ENCODE results near the gene PTPRF. TPM values are rescaled to one million over a fixed set of nuclear protein-coding genes. Genes with fewer than 3 reads are reported as not detected.

The PTPRF gene
- total RNA-seq, 3 donors from 2014 or later (not counting 1 experiment from before 2014, with no cell fraction given), result 0.12 to 1.9 TPM; not detected in 1

DNA sequence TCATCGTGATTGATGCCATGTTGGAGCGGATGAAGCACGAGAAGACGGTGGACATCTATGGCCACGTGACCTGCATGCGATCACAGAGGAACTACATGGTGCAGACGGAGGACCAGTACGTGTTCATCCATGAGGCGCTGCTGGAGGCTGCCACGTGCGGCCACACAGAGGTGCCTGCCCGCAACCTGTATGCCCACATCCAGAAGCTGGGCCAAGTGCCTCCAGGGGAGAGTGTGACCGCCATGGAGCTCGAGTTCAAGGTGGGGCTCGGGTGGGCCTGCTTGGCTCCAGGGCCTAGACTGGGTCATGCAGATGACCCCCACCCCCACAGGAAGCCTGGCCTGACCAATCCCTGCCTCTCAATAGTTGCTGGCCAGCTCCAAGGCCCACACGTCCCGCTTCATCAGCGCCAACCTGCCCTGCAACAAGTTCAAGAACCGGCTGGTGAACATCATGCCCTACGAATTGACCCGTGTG is 88.7 kb downstream of the PTPRF start:
- H3K4me1 ChIP-seq (ENCODE audit: control insufficient read depth, insufficient read depth, low read length), result no peaks in the 10 kb centered on the region
- 94% methylated on average over 21 of the region's 21 CpGs for WGBS (ENCODE audit: insufficient coverage)
- H3K9me3 ChIP-seq (ENCODE audit: control insufficient read depth, insufficient read depth, low read length), result no peaks in the 10 kb centered on the region
- DNase-seq, result no peak
- H3K4me3 ChIP-seq (ENCODE audit: low read length), result no peak overlapping the region
- no peak overlapping the region for H3K27ac ChIP-seq (ENCODE audit: low read length)
- Mint-ChIP-seq H3K36me3 (no peaks in the 10 kb centered on the region), H3K4me1 (no peaks in the 10 kb centered on the region), H3K4me3 (no peak overlapping the region), H3K9me3 (no peaks in the 10 kb centered on the region), H3K27me3 (ENCODE audit: low read depth in 2 of 2) (no peaks in the 10 kb centered on the region), H3K27ac (no peak overlapping the region)
- no peaks in the 10 kb centered on the region for H3K27me3 ChIP-seq (ENCODE audit: control insufficient read depth, insufficient read depth, low read length)
- ATAC-seq, result no peak
- no peaks in the 10 kb centered on the region for H3K36me3 ChIP-seq (ENCODE audit: control insufficient read depth, insufficient read depth, low read length)
- intact Hi-C loops (cut with micrococcal nuclease), result no loop called here
- no peak for TF ChIP-seq CTCF (IDR thresholded peaks at IDR 0.05)

GRCh38 chr1:43619996-43620920 is 89.6 kb downstream of the PTPRF start:
- no peak for TF ChIP-seq CTCF (IDR thresholded peaks at IDR 0.05)
- H3K4me3 Mint-ChIP-seq, result no peak overlapping the region
- Histone ChIP-seq H3K9me3 (ENCODE audit: control insufficient read depth, insufficient read depth, low read length) (no peaks in the 10 kb centered on the region), H3K4me1 (ENCODE audit: control insufficient read depth, insufficient read depth, low read length) (no peaks in the 10 kb centered on the region), H3K27ac (ENCODE audit: low read length) (no peak overlapping the region), H3K27me3 (ENCODE audit: control insufficient read depth, insufficient read depth, low read length) (no peaks in the 10 kb centered on the region), H3K36me3 (ENCODE audit: control insufficient read depth, insufficient read depth, low read length) (no peaks in the 10 kb centered on the region), H3K4me3 (ENCODE audit: low read length) (no peak overlapping the region)
- ATAC-seq (no peak), DNase-seq (no peak)
- no peaks in the 10 kb centered on the region for H3K27me3 Mint-ChIP-seq (ENCODE audit: low read depth in 2 of 2)
- intact Hi-C loops (cut with micrococcal nuclease), result no loop called here
- H3K36me3 Mint-ChIP-seq, result no peaks in the 10 kb centered on the region
- WGBS (ENCODE audit: insufficient coverage), result 93% methylated on average over 22 of the region's 22 CpGs
- H3K27ac Mint-ChIP-seq, result no peak overlapping the region
- H3K4me1 Mint-ChIP-seq, result no peaks in the 10 kb centered on the region
- no peaks in the 10 kb centered on the region for H3K9me3 Mint-ChIP-seq

GRCh38 chr1:43620956-43621355 is 90.3 kb downstream of the PTPRF start:
- no peaks in the 10 kb centered on the region for H3K27me3 ChIP-seq (ENCODE audit: control insufficient read depth, insufficient read depth, low read length)
- TF ChIP-seq CTCF (IDR thresholded peaks at IDR 0.05), result no peak
- intact Hi-C loops (cut with micrococcal nuclease), result no loop called here
- DNase-seq (no peak), ATAC-seq (no peak)
- no peaks in the 10 kb centered on the region for H3K4me1 Mint-ChIP-seq
- no peaks in the 10 kb centered on the region for H3K9me3 Mint-ChIP-seq
- WGBS (ENCODE audit: insufficient coverage), result 89% methylated on average over 16 of the region's 16 CpGs
- no peaks in the 10 kb centered on the region for H3K27me3 Mint-ChIP-seq (ENCODE audit: low read depth in 2 of 2)
- H3K4me3 Mint-ChIP-seq, result no peak overlapping the region
- no peak overlapping the region for H3K27ac ChIP-seq (ENCODE audit: low read length)
- H3K27ac Mint-ChIP-seq, result no peak overlapping the region
- no peaks in the 10 kb centered on the region for H3K36me3 ChIP-seq (ENCODE audit: control insufficient read depth, insufficient read depth, low read length)
- no peaks in the 10 kb centered on the region for H3K36me3 Mint-ChIP-seq
- no peaks in the 10 kb centered on the region for H3K9me3 ChIP-seq (ENCODE audit: control insufficient read depth, insufficient read depth, low read length)
- no peaks in the 10 kb centered on the region for H3K4me1 ChIP-seq (ENCODE audit: control insufficient read depth, insufficient read depth, low read length)
- H3K4me3 ChIP-seq (ENCODE audit: low read length), result no peak overlapping the region
